ENCODE results near the gene RAB11A. TPM values are rescaled to one million over a fixed set of nuclear protein-coding genes. Genes with fewer than 3 reads are reported as not detected.

RAB11A gene
- total RNA-seq, 1 experiment from 2014 or later = 263 TPM

DNA sequence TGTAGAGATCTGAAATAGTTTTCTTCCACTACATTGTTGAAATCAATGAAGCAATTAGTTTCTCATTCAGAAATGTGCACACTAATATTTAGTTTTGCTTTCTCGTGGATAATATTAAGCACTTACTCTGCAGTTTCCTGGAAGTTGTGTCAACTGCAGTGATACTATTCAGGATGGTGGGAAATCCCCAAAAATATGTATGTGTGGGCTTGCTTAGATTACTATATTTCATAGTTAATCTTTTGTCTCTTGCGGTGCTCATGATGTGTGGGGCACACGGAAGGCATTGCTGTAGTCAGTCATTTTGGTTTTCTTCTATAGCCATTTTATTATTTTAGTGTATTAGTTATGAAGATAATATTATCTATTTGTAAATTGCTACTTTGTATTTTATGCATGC lies 19.7 kb downstream of the RAB11A start:
- BruUV-seq (replicated peaks) = no TSS peak
- in situ Hi-C loops (cut with HindIII; ENCODE audit: low pct_unique_long_range_greater_than_20kb, low sequenced_read_pairs) (no loop called here), intact Hi-C loops (cut with micrococcal nuclease; ENCODE audit: unreplicated experiment) (no loop called here)
- H3K4me3 ChIP-seq (ENCODE audit: low read depth in 2 of 2, low read length in 2 of 2) = no peak overlapping the region
- no peaks in the 10 kb centered on the region for H3K9me3 ChIP-seq (ENCODE audit: control insufficient read depth, insufficient read depth, low read depth, low read length)
- H3K27ac ChIP-seq (ENCODE audit: low read length) = no peak overlapping the region
- peaks cover 56% of the 10 kb centered on the region for H3K36me3 ChIP-seq (ENCODE audit: control insufficient read depth, insufficient read depth, low read length)
- POLR2A ChIA-PET = no interaction called here
- DNase-seq (ENCODE audit: low read depth, low spot score) (no peak), ATAC-seq (no peak)
- CTCF ChIA-PET = no interaction called here
- H3K27me3 ChIP-seq (ENCODE audit: control insufficient read depth, insufficient read depth, low read length) = no peaks in the 10 kb centered on the region
- no peaks in the 10 kb centered on the region for H3K4me1 ChIP-seq (ENCODE audit: control insufficient read depth, insufficient read depth, low read length)
- TF ChIP-seq SIN3A (IDR thresholded peaks at IDR 0.05; ENCODE audit: borderline replicate concordance, insufficient read depth, low read depth, low read length) (no peak), TCF7L2 (IDR thresholded peaks at IDR 0.05; ENCODE audit: low read depth, low read length) (no peak), POLR2AphosphoS5 (IDR thresholded peaks at IDR 0.05; ENCODE audit: low read depth, low read length) (no peak)
- TF ChIP-seq, protein P1, sequence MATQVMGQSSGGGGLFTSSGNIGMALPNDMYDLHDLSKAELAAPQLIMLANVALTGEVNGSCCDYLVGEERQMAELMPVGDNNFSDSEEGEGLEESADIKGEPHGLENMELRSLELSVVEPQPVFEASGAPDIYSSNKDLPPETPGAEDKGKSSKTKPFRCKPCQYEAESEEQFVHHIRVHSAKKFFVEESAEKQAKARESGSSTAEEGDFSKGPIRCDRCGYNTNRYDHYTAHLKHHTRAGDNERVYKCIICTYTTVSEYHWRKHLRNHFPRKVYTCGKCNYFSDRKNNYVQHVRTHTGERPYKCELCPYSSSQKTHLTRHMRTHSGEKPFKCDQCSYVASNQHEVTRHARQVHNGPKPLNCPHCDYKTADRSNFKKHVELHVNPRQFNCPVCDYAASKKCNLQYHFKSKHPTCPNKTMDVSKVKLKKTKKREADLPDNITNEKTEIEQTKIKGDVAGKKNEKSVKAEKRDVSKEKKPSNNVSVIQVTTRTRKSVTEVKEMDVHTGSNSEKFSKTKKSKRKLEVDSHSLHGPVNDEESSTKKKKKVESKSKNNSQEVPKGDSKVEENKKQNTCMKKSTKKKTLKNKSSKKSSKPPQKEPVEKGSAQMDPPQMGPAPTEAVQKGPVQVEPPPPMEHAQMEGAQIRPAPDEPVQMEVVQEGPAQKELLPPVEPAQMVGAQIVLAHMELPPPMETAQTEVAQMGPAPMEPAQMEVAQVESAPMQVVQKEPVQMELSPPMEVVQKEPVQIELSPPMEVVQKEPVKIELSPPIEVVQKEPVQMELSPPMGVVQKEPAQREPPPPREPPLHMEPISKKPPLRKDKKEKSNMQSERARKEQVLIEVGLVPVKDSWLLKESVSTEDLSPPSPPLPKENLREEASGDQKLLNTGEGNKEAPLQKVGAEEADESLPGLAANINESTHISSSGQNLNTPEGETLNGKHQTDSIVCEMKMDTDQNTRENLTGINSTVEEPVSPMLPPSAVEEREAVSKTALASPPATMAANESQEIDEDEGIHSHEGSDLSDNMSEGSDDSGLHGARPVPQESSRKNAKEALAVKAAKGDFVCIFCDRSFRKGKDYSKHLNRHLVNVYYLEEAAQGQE (IDR thresholded peaks at IDR 0.05; ENCODE audit: insufficient read depth in 1 of 2, low read depth in 2 of 2, low read length in 1 of 2) = no peak
- TF ChIP-seq, protein P2, sequence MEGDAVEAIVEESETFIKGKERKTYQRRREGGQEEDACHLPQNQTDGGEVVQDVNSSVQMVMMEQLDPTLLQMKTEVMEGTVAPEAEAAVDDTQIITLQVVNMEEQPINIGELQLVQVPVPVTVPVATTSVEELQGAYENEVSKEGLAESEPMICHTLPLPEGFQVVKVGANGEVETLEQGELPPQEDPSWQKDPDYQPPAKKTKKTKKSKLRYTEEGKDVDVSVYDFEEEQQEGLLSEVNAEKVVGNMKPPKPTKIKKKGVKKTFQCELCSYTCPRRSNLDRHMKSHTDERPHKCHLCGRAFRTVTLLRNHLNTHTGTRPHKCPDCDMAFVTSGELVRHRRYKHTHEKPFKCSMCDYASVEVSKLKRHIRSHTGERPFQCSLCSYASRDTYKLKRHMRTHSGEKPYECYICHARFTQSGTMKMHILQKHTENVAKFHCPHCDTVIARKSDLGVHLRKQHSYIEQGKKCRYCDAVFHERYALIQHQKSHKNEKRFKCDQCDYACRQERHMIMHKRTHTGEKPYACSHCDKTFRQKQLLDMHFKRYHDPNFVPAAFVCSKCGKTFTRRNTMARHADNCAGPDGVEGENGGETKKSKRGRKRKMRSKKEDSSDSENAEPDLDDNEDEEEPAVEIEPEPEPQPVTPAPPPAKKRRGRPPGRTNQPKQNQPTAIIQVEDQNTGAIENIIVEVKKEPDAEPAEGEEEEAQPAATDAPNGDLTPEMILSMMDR (IDR thresholded peaks at IDR 0.05) = no peak

DNA sequence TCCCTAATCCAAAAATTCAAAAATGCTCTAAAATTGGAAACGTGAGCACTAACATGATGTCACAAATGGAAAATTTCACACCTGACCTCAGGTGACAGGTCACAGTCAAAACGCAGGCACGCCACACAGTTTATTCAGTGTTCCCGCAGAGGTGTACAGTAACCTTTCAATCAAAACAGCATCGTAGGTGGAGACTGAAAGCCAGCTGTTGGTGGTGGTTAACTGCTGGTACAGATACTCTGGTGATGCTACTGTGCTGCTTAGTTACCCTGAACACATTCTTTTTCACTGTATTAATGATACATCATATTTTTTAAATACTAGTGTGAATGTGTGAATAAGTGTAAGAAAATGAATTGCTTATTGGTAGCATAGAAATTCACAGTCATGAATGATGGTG lies 23.8 kb downstream of the RAB11A start:
- in situ Hi-C loops (cut with HindIII; ENCODE audit: low pct_unique_long_range_greater_than_20kb, low sequenced_read_pairs) = no loop called here
- POLR2A ChIA-PET = interaction anchor here (0.6 kb wide), 1 partner anchor 171 kb away, joined by 3 read pairs; no protein-coding TSS in a partner anchor
- ATAC-seq (no peak), DNase-seq (ENCODE audit: low read depth, low spot score) (no peak)
- no TSS peak for BruUV-seq (replicated peaks)
- no peaks in the 10 kb centered on the region for H3K4me1 ChIP-seq (ENCODE audit: control insufficient read depth, insufficient read depth, low read length)
- no peak overlapping the region for H3K27ac ChIP-seq (ENCODE audit: low read length)
- H3K4me3 ChIP-seq (ENCODE audit: low read depth in 2 of 2, low read length in 2 of 2) = no peak overlapping the region
- CTCF ChIA-PET = no interaction called here
- intact Hi-C loops (cut with micrococcal nuclease; ENCODE audit: unreplicated experiment) = no loop called here
- TF ChIP-seq, protein P2 (IDR thresholded peaks at IDR 0.05) = no peak
- TF ChIP-seq SIN3A (IDR thresholded peaks at IDR 0.05; ENCODE audit: borderline replicate concordance, insufficient read depth, low read depth, low read length) = no peak
- TF ChIP-seq TCF7L2 (IDR thresholded peaks at IDR 0.05; ENCODE audit: low read depth, low read length) = no peak
- TF ChIP-seq POLR2AphosphoS5 (IDR thresholded peaks at IDR 0.05; ENCODE audit: low read depth, low read length) = no peak
- TF ChIP-seq, protein P1 (IDR thresholded peaks at IDR 0.05; ENCODE audit: insufficient read depth in 1 of 2, low read depth in 2 of 2, low read length in 1 of 2) = no peak
- H3K9me3 ChIP-seq (ENCODE audit: control insufficient read depth, insufficient read depth, low read depth, low read length) = no peaks in the 10 kb centered on the region
- no peaks in the 10 kb centered on the region for H3K27me3 ChIP-seq (ENCODE audit: control insufficient read depth, insufficient read depth, low read length)
- H3K36me3 ChIP-seq (ENCODE audit: control insufficient read depth, insufficient read depth, low read length) = peaks cover 36% of the 10 kb centered on the region

All from Panc1 (cell line).